Measurements from ENCODE around the gene CNPY4. TPM values are rescaled to one million over a fixed set of nuclear protein-coding genes. Genes with fewer than 3 reads are reported as not detected.
A peak's percentile ranks its signal among the peaks of the same experiment; 100 is the strongest.

The CNPY4 gene
- total and polyA plus RNA-seq, 2 experiments from 2014 or later, result 26.2 to 26.9 TPM

- DNase-seq, result peak; percentile 74
- 28 to 47% methylated on average over 15 to 32 of the region's 32 CpGs for WGBS, 2 experiments (ENCODE audit: low coverage in 1 of 2, low lambda C conversion rate in 2 of 2, missing lambda C conversion rate in 2 of 2)
- H4K20me1 ChIP-seq (ENCODE audit: insufficient read depth), result no peaks in the 10 kb centered on the region; the same call in 1 of the 2 replicates
- H2AFZ ChIP-seq, result no peak overlapping the region; the same call in 1 of the 2 replicates
- H3F3A ChIP-seq (ENCODE audit: insufficient read depth), result 0 out of 2 replicates have a peak, but pooled peaks cover 3% of the 10 kb centered on the region
- in situ Hi-C loops (cut with MboI), result no loop called here
- H3K4me3 ChIP-seq, result peak overlapping the region; percentile 97
- H3K4me1 ChIP-seq (ENCODE audit: insufficient read depth), result peaks cover 5% of the 10 kb centered on the region; the same call in 1 of the 2 replicates
- H3K4me2 ChIP-seq (ENCODE audit: unreplicated experiment), result peak overlapping the region; percentile 79
- no peaks in the 10 kb centered on the region for H3K27me3 ChIP-seq (replicated peaks; ENCODE audit: insufficient read depth)
- H3K9me3 ChIP-seq (ENCODE audit: low read depth), result no peaks in the 10 kb centered on the region
- H3K36me3 ChIP-seq (ENCODE audit: low read depth), result no peaks in the 10 kb centered on the region; the same call in 1 of the 2 replicates
- H3K27ac ChIP-seq, result no peak overlapping the region
- H3K79me2 ChIP-seq (ENCODE audit: insufficient read depth), result peaks cover 17% of the 10 kb centered on the region; the same call in 1 of the 2 replicates
- TF ChIP-seq EZH2 (IDR thresholded peaks at IDR 0.05; ENCODE audit: insufficient read depth, poor library complexity, severe bottlenecking) (no peak), EZH2phosphoT487 (IDR thresholded peaks at IDR 0.05; ENCODE audit: insufficient read depth, low read depth) (no peak)
- no peaks in the 10 kb centered on the region for H3K9me2 ChIP-seq (ENCODE audit: insufficient read depth)
- peak overlapping the region; percentile 82 for H3K9ac ChIP-seq
These were observed 38.1 kb downstream of the CNPY4 start for GRCh38 chr7:100157334-100158228.

DNA sequence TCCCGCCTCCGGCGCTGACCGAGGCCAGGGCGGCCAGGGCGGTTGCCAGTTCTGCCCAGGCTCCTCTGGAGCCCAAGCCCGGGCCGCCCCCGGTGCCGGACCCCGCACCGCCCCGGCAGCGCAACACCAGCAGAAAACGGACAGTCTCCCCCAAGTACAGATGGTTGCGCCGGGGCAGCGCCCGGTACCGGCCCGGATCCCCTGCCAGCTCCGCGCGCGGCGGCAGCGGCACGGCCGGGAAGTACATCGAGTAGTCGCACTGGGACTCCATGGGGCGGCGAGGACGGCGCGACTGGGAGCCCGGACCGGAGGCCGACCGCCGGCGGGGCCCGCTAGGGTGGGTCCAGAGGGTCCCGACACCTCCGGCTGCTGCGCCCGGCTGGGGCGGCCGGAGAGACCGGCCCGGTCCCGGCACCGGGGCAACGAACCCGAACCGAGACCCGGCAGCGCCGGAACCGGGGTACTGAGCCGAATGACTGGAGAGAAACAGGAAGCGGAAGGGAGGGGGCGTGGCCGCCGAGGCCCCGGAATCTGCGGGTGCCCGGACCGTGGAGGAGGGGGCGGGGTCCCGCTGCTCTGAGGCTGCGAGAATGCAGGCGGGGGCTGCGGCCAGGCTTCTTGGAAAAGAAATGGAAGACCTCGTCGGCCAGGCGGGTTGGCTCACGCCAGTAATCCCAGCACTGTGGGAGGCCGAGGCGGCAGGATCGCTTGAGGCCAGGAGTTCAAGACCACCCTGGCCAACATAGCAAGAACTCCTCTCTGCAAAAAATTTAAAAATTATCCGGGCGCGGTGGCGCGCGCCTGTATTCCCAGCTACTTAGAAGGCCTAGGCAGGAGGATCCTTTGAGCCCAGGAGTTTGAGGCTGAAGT, 39.0 kb downstream of the CNPY4 start, which contains the start of gene TRAPPC14:
Gene TRAPPC14, minus strand, starts transcription at position 495 of the 870 bp plus-strand sequence. Its CDS starts 224 bp downstream, at position 271.
- Histone ChIP-seq H4K20me1 (ENCODE audit: insufficient read depth) (no peaks in the 10 kb centered on the region; the same call in 1 of the 2 replicates), H3K4me2 (ENCODE audit: unreplicated experiment) (peak within 1 kb of the TSS; percentile 79), H3K9me2 (ENCODE audit: insufficient read depth) (no peaks in the 10 kb centered on the region), H3K4me3 (peak within 1 kb of the TSS; percentile 97), H2AFZ (peak within 1 kb of the TSS; percentile 97), H3K79me2 (ENCODE audit: insufficient read depth) (peaks cover 17% of the 10 kb centered on the region; the same call in 1 of the 2 replicates), H3K27ac (peak within 1 kb of the TSS; percentile 37), H3K9me3 (ENCODE audit: low read depth) (no peaks in the 10 kb centered on the region), H3K9ac (peak within 1 kb of the TSS; percentile 82), H3F3A (ENCODE audit: insufficient read depth) (no peaks in the 10 kb centered on the region), H3K4me1 (ENCODE audit: insufficient read depth) (peaks cover 5% of the 10 kb centered on the region; the same call in 1 of the 2 replicates), H3K27me3 (replicated peaks; ENCODE audit: insufficient read depth) (no peaks in the 10 kb centered on the region), H3K36me3 (ENCODE audit: low read depth) (no peaks in the 10 kb centered on the region; the same call in 1 of the 2 replicates)
- in situ Hi-C loops (cut with MboI), result no loop called here
- DNase-seq, result peak; percentile 90
- WGBS, 2 experiments (ENCODE audit: low coverage in 1 of 2, low lambda C conversion rate in 2 of 2, missing lambda C conversion rate in 2 of 2), result 1% methylated on average over 40 to 62 of the region's 87 CpGs
- TF ChIP-seq EZH2phosphoT487 (IDR thresholded peaks at IDR 0.05; ENCODE audit: insufficient read depth, low read depth) (no peak), EZH2 (IDR thresholded peaks at IDR 0.05; ENCODE audit: insufficient read depth, poor library complexity, severe bottlenecking) (no peak)

DNA sequence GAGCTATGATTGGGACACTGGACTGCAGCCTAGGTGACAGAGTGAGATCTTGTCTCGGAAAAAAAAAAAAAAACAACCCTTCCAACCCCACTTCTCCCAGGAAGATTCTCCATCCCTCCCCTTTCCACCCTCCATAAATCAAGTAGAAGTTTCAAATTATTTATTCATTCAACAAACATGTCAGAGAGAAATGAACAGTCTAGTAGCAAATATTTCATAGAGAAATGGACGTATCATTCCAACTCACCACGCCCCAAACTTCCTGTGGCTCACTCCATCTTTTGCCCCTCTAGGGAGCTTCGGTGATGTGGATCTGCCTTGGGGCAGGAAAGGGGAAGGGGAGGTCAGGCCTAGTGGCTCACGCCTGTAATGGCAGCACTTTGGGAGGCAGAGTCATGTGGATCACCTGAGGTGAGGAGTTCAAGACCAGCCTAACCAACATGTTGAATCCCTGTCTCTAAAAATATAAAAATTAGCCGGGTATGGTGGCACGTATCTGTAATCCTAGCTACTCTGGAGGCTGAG, 39.7 kb downstream of the CNPY4 start:
- TF ChIP-seq EZH2phosphoT487 (IDR thresholded peaks at IDR 0.05; ENCODE audit: insufficient read depth, low read depth), result no peak
- no peak for TF ChIP-seq EZH2 (IDR thresholded peaks at IDR 0.05; ENCODE audit: insufficient read depth, poor library complexity, severe bottlenecking)
- in situ Hi-C loops (cut with MboI), result no loop called here
- H3K9me3 ChIP-seq (ENCODE audit: low read depth), result no peaks in the 10 kb centered on the region
- DNase-seq, result peak; percentile 15
- peak overlapping the region; percentile 97 for H2AFZ ChIP-seq
- no peaks in the 10 kb centered on the region for H3F3A ChIP-seq (ENCODE audit: insufficient read depth)
- H3K9ac ChIP-seq, result peak overlapping the region; percentile 82
- no peaks in the 10 kb centered on the region; the same call in 1 of the 2 replicates for H3K36me3 ChIP-seq (ENCODE audit: low read depth)
- peak overlapping the region; percentile 37; the same call in 1 of the 2 replicates for H3K27ac ChIP-seq
- H3K9me2 ChIP-seq (ENCODE audit: insufficient read depth), result no peaks in the 10 kb centered on the region
- peaks cover 17% of the 10 kb centered on the region; the same call in 1 of the 2 replicates for H3K79me2 ChIP-seq (ENCODE audit: insufficient read depth)
- H3K4me1 ChIP-seq (ENCODE audit: insufficient read depth), result peaks cover 5% of the 10 kb centered on the region; the same call in 1 of the 2 replicates
- H3K4me2 ChIP-seq (ENCODE audit: unreplicated experiment), result peak overlapping the region; percentile 79
- 55% methylated on average over 7 of the region's 7 CpGs for WGBS, 2 experiments (ENCODE audit: low coverage in 1 of 2, low lambda C conversion rate in 2 of 2, missing lambda C conversion rate in 2 of 2)
- H4K20me1 ChIP-seq (ENCODE audit: insufficient read depth), result no peaks in the 10 kb centered on the region; the same call in 1 of the 2 replicates
- H3K4me3 ChIP-seq, result peak overlapping the region; percentile 97
- H3K27me3 ChIP-seq (replicated peaks; ENCODE audit: insufficient read depth), result no peaks in the 10 kb centered on the region
